Stromal cell of bone marrow (primary cell): ENCODE results near the gene PRMT6.
"Not testable (repeated sequence)": the region's sequence is repeated elsewhere in the genome, so short reads cannot be mapped to it uniquely, and the experiment has no call there.

Source experiments
- DNase-seq: peaks from one replicate; pipeline ENCODE4 v3.0.0-alpha.2; 2012; ENCODE audit warnings: low read depth

Gene PRMT6

GRCh38 chr1:107056426-107057196 lies at the start of gene PRMT6:
PRMT6 (plus strand) TSS chr1:107056674; CDS start chr1:107056716, 42 bp downstream.
- DNase-seq = peak; percentile 44

- DNase-seq = no peak
Observed at GRCh38 chr1:107009281-107009680, 47.2 kb upstream of the PRMT6 start.

GRCh38 chr1:107010582-107010981 lies 45.9 kb upstream of the PRMT6 start:
- DNase-seq = no peak

- no peak for DNase-seq
Observed at GRCh38 chr1:107016376-107016978, 40.0 kb upstream of the PRMT6 start.

- no peak for DNase-seq
Observed at GRCh38 chr1:107018445-107018844, 38.0 kb upstream of the PRMT6 start.

- no peak for DNase-seq
Observed at GRCh38 chr1:107019166-107019565, 37.3 kb upstream of the PRMT6 start.

GRCh38 chr1:107038874-107039273 lies 17.6 kb upstream of the PRMT6 start:
- not testable (repeated sequence) for DNase-seq

GRCh38 chr1:107044310-107045220 lies 11.9 kb upstream of the PRMT6 start:
- DNase-seq = not testable (repeated sequence)

GRCh38 chr1:107047602-107048001 lies 8.9 kb upstream of the PRMT6 start:
- DNase-seq = no peak

GRCh38 chr1:107048241-107048640 lies 8.2 kb upstream of the PRMT6 start:
- no peak for DNase-seq

- DNase-seq = no peak
Observed at GRCh38 chr1:107051266-107051665, 5.2 kb upstream of the PRMT6 start.

- not testable (repeated sequence) for DNase-seq
Observed at GRCh38 chr1:107055919-107056425, 502 bp upstream of the PRMT6 start.

GRCh38 chr1:107057197-107058133 lies 991 bp downstream of the PRMT6 start:
- DNase-seq = peak; percentile 21

GRCh38 chr1:107058245-107059032 lies 2.0 kb downstream of the PRMT6 start:
- no peak for DNase-seq

GRCh38 chr1:107061886-107062285 lies 5.4 kb downstream of the PRMT6 start:
- DNase-seq = no peak

GRCh38 chr1:107073493-107073892 lies 17.0 kb downstream of the PRMT6 start:
- DNase-seq = no peak

- DNase-seq = peak; percentile 66
Observed at GRCh38 chr1:107076841-107077240, 20.4 kb downstream of the PRMT6 start.

- no peak for DNase-seq
Observed at GRCh38 chr1:107079249-107079648, 22.8 kb downstream of the PRMT6 start.

- DNase-seq = no peak
Observed at GRCh38 chr1:107081102-107081501, 24.6 kb downstream of the PRMT6 start.

- no peak for DNase-seq
Observed at GRCh38 chr1:107091418-107091817, 34.9 kb downstream of the PRMT6 start.
